HEK293T (cell line): ENCODE measurements around the gene HTT.

Experiments
- CTCF ChIA-PET: fragments of 350-600 bp; formaldehyde crosslinking; extraction: SDS; loops from one replicate; lab custom pipeline; 2021; ENCODE audit warnings: antibody characterized with exemption, inconsistent platforms; lab: Yijun Ruan, JAX
- POLR2A ChIA-PET: fragments of 350-600 bp; formaldehyde crosslinking; extraction: SDS; loops from one replicate; lab custom pipeline; 2020; ENCODE audit warnings: antibody characterized with exemption, inconsistent platforms; lab: Yijun Ruan, JAX
- DNase-seq: peaks from one replicate; pipeline ENCODE4 v3.0.0; 2012; ENCODE audit warnings: mixed read lengths; ENCODE audit errors: extremely low spot score
- ARNT ChIP-seq: fragments of 450-650 bp; IDR thresholded peaks from 2 replicates; pipeline ENCODE4 v1.6.1; 2017; ENCODE audit warnings: mild to moderate bottlenecking
- BHLHE40 ChIP-seq: fragments of 450-650 bp; IDR thresholded peaks from 2 replicates; pipeline ENCODE4 v1.6.1; 2016; ENCODE audit warnings: mild to moderate bottlenecking, moderate library complexity, borderline replicate concordance
- CTBP1 ChIP-seq: fragments of 450-650 bp; IDR thresholded peaks from 2 replicates; pipeline ENCODE4 v1.6.1; 2016; ENCODE audit warnings: borderline replicate concordance
- ELF4 ChIP-seq: fragments of 450-650 bp; IDR thresholded peaks from 2 replicates; pipeline ENCODE4 v1.6.1; 2017; ENCODE audit warnings: antibody characterized with exemption
- FOXA1 ChIP-seq: fragments of 450-650 bp; IDR thresholded peaks from 2 replicates; pipeline ENCODE4 v1.6.1; 2016; ENCODE audit warnings: mild to moderate bottlenecking
- FOXK2 ChIP-seq: fragments of 450-650 bp; IDR thresholded peaks from 2 replicates; pipeline ENCODE4 v1.6.1; 2016; ENCODE audit warnings: mild to moderate bottlenecking
- FOXM1 ChIP-seq: fragments of 450-650 bp; IDR thresholded peaks from 2 replicates; pipeline ENCODE4 v1.6.1; 2017; ENCODE audit warnings: mild to moderate bottlenecking, borderline replicate concordance
- HDGF ChIP-seq: fragments of 450-650 bp; IDR thresholded peaks from 2 replicates; pipeline ENCODE4 v1.6.1; 2017; ENCODE audit warnings: antibody characterized with exemption, borderline replicate concordance
- L3MBTL2 ChIP-seq: fragments of 450-650 bp; conservative IDR thresholded peaks from 2 replicates; pipeline ENCODE4 v1.6.1; 2016; ENCODE audit warnings: mild to moderate bottlenecking
- LEF1 ChIP-seq: fragments of 450-650 bp; IDR thresholded peaks from 2 replicates; pipeline ENCODE4 v1.6.1; 2017; ENCODE audit warnings: mild to moderate bottlenecking, borderline replicate concordance
- NFRKB ChIP-seq: fragments of 450-650 bp; IDR thresholded peaks from 2 replicates; pipeline ENCODE4 v1.6.1; 2016; ENCODE audit warnings: mild to moderate bottlenecking, moderate library complexity
- PKNOX1 ChIP-seq: fragments of 450-650 bp; IDR thresholded peaks from 2 replicates; pipeline ENCODE4 v1.6.1; 2016
- SP1 ChIP-seq: fragments of 450-650 bp; IDR thresholded peaks from 2 replicates; pipeline ENCODE4 v1.6.1; 2017
- SUZ12 ChIP-seq: fragments of 450-650 bp; IDR thresholded peaks from 2 replicates; pipeline ENCODE4 v1.6.1; 2016; ENCODE audit warnings: mild to moderate bottlenecking
- TARDBP ChIP-seq: fragments of 450-650 bp; IDR thresholded peaks from 2 replicates; pipeline ENCODE4 v1.6.1; 2016
- ZNF384 ChIP-seq: fragments of 450-650 bp; IDR thresholded peaks from 2 replicates; pipeline ENCODE4 v1.6.1; 2016

Gene HTT

GRCh38 chr4:3250956-3251690 is 176.6 kb downstream of the HTT start:
- ChIA-PET CTCF (no interaction called here), POLR2A (no interaction called here)
- no peak for DNase-seq
- TF ChIP-seq ARNT (no peak), CTBP1 (no peak), LEF1 (no peak), BHLHE40 (no peak), SP1 (no peak), SUZ12 (no peak), NFRKB (no peak), ELF4 (no peak), L3MBTL2 (no peak), FOXM1 (no peak), FOXA1 (no peak), PKNOX1 (no peak), TARDBP (no peak), FOXK2 (no peak), HDGF (no peak), ZNF384 (no peak)

- POLR2A ChIA-PET: no interaction called here
- CTCF ChIA-PET: no interaction called here
- DNase-seq: no peak
- TF ChIP-seq LEF1: no peak
- TF ChIP-seq FOXK2: no peak
- no peak for TF ChIP-seq BHLHE40
- no peak for TF ChIP-seq SUZ12
- no peak for TF ChIP-seq PKNOX1
- no peak for TF ChIP-seq NFRKB
- TF ChIP-seq HDGF: no peak
These were observed 177.4 kb downstream of the HTT start for GRCh38 chr4:3251691-3252479.

GRCh38 chr4:3252480-3252828 is 178.0 kb downstream of the HTT start:
- no peak for DNase-seq
- ChIA-PET POLR2A (interaction anchor here (0.9 kb wide), 1 partner anchor 8 kb away, joined by 3 read pairs; no protein-coding TSS in a partner anchor), CTCF (no interaction called here)
- TF ChIP-seq SUZ12: no peak
- no peak for TF ChIP-seq L3MBTL2
- TF ChIP-seq NFRKB: no peak
- no peak for TF ChIP-seq FOXK2
- TF ChIP-seq FOXA1: no peak
- TF ChIP-seq PKNOX1: no peak
- TF ChIP-seq FOXM1: no peak
- no peak for TF ChIP-seq TARDBP
- no peak for TF ChIP-seq CTBP1
- no peak for TF ChIP-seq ELF4
- TF ChIP-seq ARNT: no peak
- TF ChIP-seq ZNF384: no peak
- TF ChIP-seq LEF1: no peak
- TF ChIP-seq BHLHE40: no peak

GRCh38 chr4:3252831-3253641 is 178.6 kb downstream of the HTT start:
- POLR2A ChIA-PET: interaction anchor here (0.9 kb wide), 1 partner anchor 9 kb away, joined by 3 read pairs; no protein-coding TSS in a partner anchor
- CTCF ChIA-PET: no interaction called here
- DNase-seq: no peak
- no peak for TF ChIP-seq ELF4
- TF ChIP-seq HDGF: no peak
- TF ChIP-seq FOXA1: no peak
- TF ChIP-seq ZNF384: no peak
- TF ChIP-seq NFRKB: no peak
- no peak for TF ChIP-seq CTBP1
- TF ChIP-seq PKNOX1: no peak
- TF ChIP-seq L3MBTL2: no peak
- no peak for TF ChIP-seq FOXM1
- TF ChIP-seq LEF1: no peak
- no peak for TF ChIP-seq SUZ12
- no peak for TF ChIP-seq FOXK2
- no peak for TF ChIP-seq SP1
- no peak for TF ChIP-seq BHLHE40
- no peak for TF ChIP-seq ARNT
- TF ChIP-seq TARDBP: no peak
